Chondrocyte (in vitro differentiated cells): ENCODE results near the gene THAP10. TPM values are rescaled to one million over a fixed set of nuclear protein-coding genes. Genes with fewer than 3 reads are reported as not detected.
"Not testable (repeated sequence)": the region's sequence is repeated elsewhere in the genome, so short reads cannot be mapped to it uniquely, and the experiment has no call there.

Source experiments
- DNase-seq: peaks from one replicate; pipeline ENCODE4 v3.0.0; 2021; ENCODE audit warnings: mixed read lengths, low spot score
- H3K27ac Mint-ChIP-seq: one replicate; pipeline ENCODE4 v1.8.0; 2021; ENCODE audit warnings: mild to moderate bottlenecking, moderate library complexity, mixed read lengths; ENCODE audit not compliant: unreplicated experiment
- H3K27me3 Mint-ChIP-seq: 2 replicates; pipeline ENCODE4 v1.8.0; 2021; ENCODE audit warnings: low read depth, mixed read lengths
- H3K36me3 Mint-ChIP-seq: 2 replicates; pipeline ENCODE4 v1.8.0; 2021; ENCODE audit warnings: low read depth, mixed read lengths
- H3K4me1 Mint-ChIP-seq: 2 replicates; pipeline ENCODE4 v1.8.0; 2021; ENCODE audit warnings: low read depth, mild to moderate bottlenecking, mixed read lengths
- H3K4me3 Mint-ChIP-seq: one replicate; pipeline ENCODE4 v1.8.0; 2021; ENCODE audit warnings: mild to moderate bottlenecking, moderate library complexity, mixed read lengths; ENCODE audit not compliant: unreplicated experiment
- H3K9me3 Mint-ChIP-seq: 2 replicates; pipeline ENCODE4 v1.8.0; 2021; ENCODE audit warnings: low read depth, mixed read lengths
- total RNA-seq: library from RNA; stranded (reverse); gene quantifications from 3 replicates; pipeline ENCODE4 v1.2.1, GENCODE V29; 2021
- TF ChIP-seq, protein P1 (sequence below): fragments of 200-600 bp; sonication (generic); IDR thresholded peaks from 2 replicates; pipeline ENCODE4 v1.5.0; 2021; ENCODE audit warnings: antibody characterized with exemption, mild to moderate bottlenecking, moderate library complexity

Gene THAP10
- total RNA-seq, 1 donor from 2014 or later, result 2.2 TPM

DNA sequence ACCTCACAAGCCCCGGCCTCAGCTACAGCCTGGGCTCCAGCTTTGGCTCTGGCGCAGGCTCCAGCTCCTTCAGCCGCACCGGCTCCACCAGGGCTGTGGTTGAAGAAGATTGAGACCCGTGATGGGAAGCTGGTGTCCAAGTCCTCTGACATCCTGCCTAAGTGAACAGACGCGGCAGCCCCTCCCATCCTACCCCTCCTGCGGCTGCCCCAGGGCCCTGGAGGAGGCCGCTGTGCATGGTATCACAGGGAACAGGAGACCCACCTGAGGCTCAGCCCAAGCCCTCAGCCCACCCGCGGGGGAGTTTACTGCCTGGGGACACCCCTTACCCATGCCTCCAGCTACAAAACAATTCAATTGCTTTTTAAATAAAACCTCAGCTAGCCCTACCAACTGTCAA lies 32.2 kb downstream of the THAP10 start:
- H3K4me3 Mint-ChIP-seq, result no peak overlapping the region
- no peaks in the 10 kb centered on the region for H3K36me3 Mint-ChIP-seq
- H3K9me3 Mint-ChIP-seq, result no peaks in the 10 kb centered on the region
- DNase-seq, result no peak
- H3K27me3 Mint-ChIP-seq, result no peaks in the 10 kb centered on the region
- peaks cover 55% of the 10 kb centered on the region for H3K4me1 Mint-ChIP-seq
- peak overlapping the region; percentile 45 for H3K27ac Mint-ChIP-seq
- TF ChIP-seq, protein P1, sequence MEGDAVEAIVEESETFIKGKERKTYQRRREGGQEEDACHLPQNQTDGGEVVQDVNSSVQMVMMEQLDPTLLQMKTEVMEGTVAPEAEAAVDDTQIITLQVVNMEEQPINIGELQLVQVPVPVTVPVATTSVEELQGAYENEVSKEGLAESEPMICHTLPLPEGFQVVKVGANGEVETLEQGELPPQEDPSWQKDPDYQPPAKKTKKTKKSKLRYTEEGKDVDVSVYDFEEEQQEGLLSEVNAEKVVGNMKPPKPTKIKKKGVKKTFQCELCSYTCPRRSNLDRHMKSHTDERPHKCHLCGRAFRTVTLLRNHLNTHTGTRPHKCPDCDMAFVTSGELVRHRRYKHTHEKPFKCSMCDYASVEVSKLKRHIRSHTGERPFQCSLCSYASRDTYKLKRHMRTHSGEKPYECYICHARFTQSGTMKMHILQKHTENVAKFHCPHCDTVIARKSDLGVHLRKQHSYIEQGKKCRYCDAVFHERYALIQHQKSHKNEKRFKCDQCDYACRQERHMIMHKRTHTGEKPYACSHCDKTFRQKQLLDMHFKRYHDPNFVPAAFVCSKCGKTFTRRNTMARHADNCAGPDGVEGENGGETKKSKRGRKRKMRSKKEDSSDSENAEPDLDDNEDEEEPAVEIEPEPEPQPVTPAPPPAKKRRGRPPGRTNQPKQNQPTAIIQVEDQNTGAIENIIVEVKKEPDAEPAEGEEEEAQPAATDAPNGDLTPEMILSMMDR, result no peak

DNA sequence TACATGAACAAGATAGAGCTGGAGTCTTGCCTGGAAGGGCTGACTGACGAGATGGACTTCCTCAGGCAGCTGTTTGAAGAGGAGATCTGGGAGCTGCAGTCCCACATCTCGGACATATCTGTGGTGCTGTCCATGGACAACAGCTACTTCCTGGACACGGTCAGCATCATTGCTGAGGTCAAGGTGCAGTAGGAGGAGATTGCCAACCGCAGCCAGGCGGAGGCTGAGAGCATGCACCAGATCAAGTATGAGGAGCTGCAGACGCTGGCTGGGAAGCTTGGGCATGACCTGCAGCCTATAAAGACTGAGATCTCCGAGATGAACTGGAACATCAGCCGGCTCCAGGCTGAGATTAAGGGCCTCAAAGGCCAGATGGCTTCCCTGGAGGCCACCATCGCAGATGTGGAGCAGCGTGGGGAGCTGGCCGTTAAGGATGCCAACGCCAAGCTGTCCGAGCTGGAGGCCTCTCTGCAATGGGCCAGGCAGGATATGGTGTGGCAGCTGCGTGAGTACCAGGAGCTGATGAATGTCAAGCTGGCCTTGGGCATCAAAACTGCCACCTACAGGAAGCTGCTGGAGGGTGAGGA lies 32.8 kb downstream of the THAP10 start:
- TF ChIP-seq, protein P1, result no peak
- peaks cover 1% of the 10 kb centered on the region for H3K36me3 Mint-ChIP-seq
- H3K9me3 Mint-ChIP-seq, result no peaks in the 10 kb centered on the region
- H3K4me1 Mint-ChIP-seq, result peaks cover 60% of the 10 kb centered on the region
- no peaks in the 10 kb centered on the region for H3K27me3 Mint-ChIP-seq
- no peak for DNase-seq
- H3K27ac Mint-ChIP-seq, result peak overlapping the region; percentile 60
- no peak overlapping the region for H3K4me3 Mint-ChIP-seq

DNA sequence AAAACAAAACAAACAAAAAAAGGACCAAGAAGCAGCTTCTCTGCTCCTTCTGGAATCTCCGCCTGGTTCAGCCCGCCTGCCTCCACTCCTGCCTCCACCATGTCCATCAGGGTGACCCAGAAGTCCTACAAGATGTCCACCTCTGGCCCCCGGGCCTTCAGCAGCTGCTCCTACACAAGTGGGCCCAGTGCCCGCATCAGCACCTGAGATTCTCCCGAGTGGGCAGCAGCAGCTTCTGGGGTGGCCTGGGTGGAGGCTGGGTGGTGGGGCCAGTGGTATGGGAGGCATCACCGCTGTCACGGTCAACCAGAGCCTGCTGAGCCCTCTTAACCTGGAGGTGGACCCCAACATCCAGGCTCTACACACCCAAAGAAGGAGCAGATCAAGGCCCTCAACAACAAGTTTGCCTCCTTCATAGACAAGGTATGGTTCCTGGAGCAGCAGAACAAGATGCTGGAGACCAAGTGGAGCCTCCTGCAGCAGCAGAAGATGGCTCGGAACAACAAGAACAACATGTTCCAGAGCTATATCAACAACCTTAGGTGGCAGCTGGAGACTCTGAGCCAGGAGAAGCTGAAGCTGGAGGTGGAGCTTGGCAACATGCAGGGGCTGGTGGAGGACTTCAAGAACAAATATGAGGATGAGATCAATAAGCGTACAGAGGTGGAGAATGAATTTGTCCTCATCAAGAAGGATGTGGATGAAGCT lies 33.5 kb downstream of the THAP10 start:
- H3K27ac Mint-ChIP-seq, result peak overlapping the region; percentile 96
- peak; percentile 92 for DNase-seq
- peaks cover 59% of the 10 kb centered on the region for H3K4me1 Mint-ChIP-seq
- H3K4me3 Mint-ChIP-seq, H3K9me3 Mint-ChIP-seq, H3K36me3 Mint-ChIP-seq, H3K27me3 Mint-ChIP-seq: not testable (repeated sequence)

DNA sequence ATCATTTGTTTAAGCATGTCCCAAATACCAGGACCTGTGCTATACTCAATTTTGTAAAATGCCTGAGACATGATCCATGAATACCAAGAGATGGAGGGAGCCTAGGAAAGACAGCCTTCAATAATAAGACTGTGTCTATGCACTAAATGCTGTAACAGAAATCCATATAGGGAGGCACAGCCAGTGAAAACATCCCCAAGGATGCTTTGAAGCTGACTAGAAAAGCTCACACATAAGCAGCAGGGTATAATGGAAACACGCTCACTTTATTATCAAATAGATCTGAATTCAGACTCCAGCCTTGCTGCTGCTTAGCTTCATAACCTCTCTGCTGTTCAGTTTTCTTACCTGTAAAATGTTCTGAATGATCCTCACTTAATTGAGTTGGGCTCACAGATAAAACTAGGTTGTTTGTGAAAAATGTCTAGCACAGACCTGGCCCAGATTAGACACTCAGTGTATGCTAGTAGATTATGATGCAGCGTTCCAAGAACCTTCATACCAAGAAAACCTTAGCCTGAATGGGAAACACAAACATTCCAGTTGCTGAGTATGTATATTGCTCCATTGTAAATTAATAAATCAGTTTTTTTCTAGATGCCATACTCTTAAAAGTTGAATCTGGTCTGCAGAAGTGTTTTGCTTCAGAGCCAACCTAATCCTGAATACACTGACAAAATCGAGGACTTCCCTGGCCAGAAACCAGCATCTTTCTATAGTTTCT lies 34.5 kb downstream of the THAP10 start:
- DNase-seq, result no peak
- H3K36me3 Mint-ChIP-seq, result peaks cover 1% of the 10 kb centered on the region
- H3K9me3 Mint-ChIP-seq, result no peaks in the 10 kb centered on the region
- TF ChIP-seq, protein P1, result no peak
- no peaks in the 10 kb centered on the region for H3K27me3 Mint-ChIP-seq
- peaks cover 53% of the 10 kb centered on the region for H3K4me1 Mint-ChIP-seq
- H3K4me3 Mint-ChIP-seq, result no peak overlapping the region
- H3K27ac Mint-ChIP-seq, result peak overlapping the region; percentile 96

DNA sequence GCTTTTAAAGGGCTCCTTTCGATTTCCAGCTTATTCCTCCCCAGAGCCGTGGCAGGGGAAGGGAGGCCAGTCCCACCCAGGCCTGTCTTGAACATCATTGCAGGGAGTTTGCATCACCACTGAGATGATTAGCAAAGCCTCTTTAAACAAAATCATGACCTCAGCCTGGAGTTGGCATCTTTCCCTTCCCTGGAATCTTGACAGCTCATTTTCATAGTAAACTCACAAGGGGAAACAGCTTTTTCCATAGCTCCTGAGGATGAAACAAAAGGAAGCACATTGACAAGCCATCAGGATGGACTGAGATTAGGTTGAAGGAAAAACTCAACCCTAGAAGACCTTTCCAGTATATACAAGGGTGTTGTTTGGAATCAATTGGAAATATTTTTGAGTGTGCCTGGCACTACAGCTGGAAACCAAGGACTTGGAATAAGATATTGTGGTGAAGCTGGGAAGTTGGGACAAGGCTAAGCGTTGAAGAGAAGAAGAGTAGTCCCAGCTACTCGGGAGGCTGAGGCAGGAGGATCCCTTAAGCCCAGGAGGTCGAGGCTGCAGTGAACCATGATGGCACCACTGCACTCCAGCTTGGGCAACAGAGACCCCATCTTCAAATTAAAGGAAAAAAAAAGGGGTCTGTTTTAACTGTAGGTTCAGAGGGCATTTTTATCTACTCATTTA lies 35.2 kb downstream of the THAP10 start:
- no peaks in the 10 kb centered on the region for H3K9me3 Mint-ChIP-seq
- peak overlapping the region; percentile 96 for H3K27ac Mint-ChIP-seq
- no peak for DNase-seq
- no peaks in the 10 kb centered on the region for H3K27me3 Mint-ChIP-seq
- peak overlapping the region; percentile 42 for H3K4me3 Mint-ChIP-seq
- H3K36me3 Mint-ChIP-seq, result peaks cover 1% of the 10 kb centered on the region
- H3K4me1 Mint-ChIP-seq, result peaks cover 60% of the 10 kb centered on the region
- TF ChIP-seq, protein P1, result no peak
